Measurements from ENCODE around the gene LMNB1. TPM values are rescaled to one million over a fixed set of nuclear protein-coding genes. Genes with fewer than 3 reads are reported as not detected.
"Not testable (repeated sequence)": the region's sequence is repeated elsewhere in the genome, so short reads cannot be mapped to it uniquely, and the experiment has no call there.

LMNB1 gene, protein sequence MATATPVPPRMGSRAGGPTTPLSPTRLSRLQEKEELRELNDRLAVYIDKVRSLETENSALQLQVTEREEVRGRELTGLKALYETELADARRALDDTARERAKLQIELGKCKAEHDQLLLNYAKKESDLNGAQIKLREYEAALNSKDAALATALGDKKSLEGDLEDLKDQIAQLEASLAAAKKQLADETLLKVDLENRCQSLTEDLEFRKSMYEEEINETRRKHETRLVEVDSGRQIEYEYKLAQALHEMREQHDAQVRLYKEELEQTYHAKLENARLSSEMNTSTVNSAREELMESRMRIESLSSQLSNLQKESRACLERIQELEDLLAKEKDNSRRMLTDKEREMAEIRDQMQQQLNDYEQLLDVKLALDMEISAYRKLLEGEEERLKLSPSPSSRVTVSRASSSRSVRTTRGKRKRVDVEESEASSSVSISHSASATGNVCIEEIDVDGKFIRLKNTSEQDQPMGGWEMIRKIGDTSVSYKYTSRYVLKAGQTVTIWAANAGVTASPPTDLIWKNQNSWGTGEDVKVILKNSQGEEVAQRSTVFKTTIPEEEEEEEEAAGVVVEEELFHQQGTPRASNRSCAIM
- total RNA-seq = 1 to 10 TPM; 3.7 to 6.2 TPM
- long read RNA-seq = 0 reads

- peak; percentile 95 for DNase-seq
- peak; percentile 96 for ATAC-seq
- intact Hi-C loops (cut with DNase I) = no loop called here
These were observed at the start of gene LMNB1 for GRCh38 chr5:126776499-126777256. Gene LMNB1, plus strand, starts transcription at chr5:126777136. Its CDS starts 373 bp downstream, at chr5:126777509.

DNA sequence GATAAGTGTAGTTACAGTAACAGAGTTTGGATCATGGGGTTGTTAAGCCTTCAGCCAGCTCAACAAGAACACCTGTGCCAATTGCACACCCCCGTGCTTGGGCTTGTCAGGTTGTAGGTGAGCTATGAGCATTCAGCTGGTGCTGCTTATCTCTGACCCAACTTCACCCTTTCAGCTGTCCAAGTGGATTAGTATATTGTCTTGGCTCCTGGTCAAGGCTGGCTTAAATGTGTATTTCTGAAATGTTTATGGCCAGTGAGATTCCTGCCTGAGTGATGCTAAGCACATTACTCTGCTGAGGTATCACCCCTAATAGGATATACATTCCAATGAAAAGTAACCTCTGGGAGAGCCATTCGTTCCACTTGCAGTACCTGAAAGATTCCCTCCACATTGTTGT, 44.2 kb upstream of the LMNB1 start:
- intact Hi-C loops (cut with DNase I) = no loop called here
- ATAC-seq (peak in 1 of 2 donors; percentile 45), DNase-seq (no peak)

DNA sequence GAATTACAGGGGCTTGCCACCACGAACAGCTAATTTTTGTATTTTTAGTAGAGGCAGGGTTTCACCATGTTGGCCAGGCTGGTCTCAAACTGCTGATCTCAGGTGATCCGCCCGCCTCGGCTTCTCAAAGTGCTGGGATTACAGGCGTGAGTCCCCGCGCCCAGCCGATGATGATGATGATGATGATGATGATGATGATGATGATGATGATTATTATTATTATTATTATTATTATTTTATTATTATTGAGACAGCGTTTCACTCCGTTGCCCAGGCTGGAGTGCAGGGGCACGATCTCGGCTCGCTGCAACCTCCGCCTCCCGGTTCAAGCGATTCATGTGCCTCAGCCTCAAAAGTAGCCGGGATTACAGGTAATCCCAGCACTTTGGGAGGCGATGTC, 42.4 kb upstream of the LMNB1 start:
- intact Hi-C loops (cut with DNase I); DNase-seq; ATAC-seq: not testable (repeated sequence)

GRCh38 chr5:126736141-126736540, 40.8 kb upstream of the LMNB1 start:
- no peak for ATAC-seq
- intact Hi-C loops (cut with DNase I) = no loop called here
- no peak for DNase-seq

- intact Hi-C loops (cut with DNase I) = no loop called here
- no peak for ATAC-seq
- DNase-seq = no peak
These were observed 35.6 kb upstream of the LMNB1 start for GRCh38 chr5:126741361-126741760.

- DNase-seq (no peak), ATAC-seq (no peak)
- intact Hi-C loops (cut with DNase I) = no loop called here
These were observed 34.5 kb upstream of the LMNB1 start for GRCh38 chr5:126742425-126742824.

DNA sequence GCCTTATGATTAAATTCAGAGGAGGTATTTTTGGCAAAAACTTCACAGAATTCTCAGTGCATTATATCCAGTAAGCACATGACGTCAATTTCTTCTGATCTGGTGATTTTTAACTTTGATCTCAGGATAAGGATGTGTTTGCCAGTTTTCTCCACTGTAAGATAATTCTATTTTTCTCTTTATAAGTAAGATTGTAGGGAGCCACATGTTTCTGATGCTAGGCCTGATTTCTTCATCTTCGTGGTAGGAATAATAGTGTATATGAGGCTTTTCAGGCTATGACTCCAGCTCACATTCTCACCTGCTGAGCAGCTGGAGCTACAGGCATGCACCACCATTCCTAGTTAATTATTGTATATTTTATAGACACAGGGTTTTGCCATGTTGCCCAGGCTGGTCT, 32.1 kb upstream of the LMNB1 start:
- intact Hi-C loops (cut with DNase I) = no loop called here
- DNase-seq (no peak), ATAC-seq (no peak)

DNA sequence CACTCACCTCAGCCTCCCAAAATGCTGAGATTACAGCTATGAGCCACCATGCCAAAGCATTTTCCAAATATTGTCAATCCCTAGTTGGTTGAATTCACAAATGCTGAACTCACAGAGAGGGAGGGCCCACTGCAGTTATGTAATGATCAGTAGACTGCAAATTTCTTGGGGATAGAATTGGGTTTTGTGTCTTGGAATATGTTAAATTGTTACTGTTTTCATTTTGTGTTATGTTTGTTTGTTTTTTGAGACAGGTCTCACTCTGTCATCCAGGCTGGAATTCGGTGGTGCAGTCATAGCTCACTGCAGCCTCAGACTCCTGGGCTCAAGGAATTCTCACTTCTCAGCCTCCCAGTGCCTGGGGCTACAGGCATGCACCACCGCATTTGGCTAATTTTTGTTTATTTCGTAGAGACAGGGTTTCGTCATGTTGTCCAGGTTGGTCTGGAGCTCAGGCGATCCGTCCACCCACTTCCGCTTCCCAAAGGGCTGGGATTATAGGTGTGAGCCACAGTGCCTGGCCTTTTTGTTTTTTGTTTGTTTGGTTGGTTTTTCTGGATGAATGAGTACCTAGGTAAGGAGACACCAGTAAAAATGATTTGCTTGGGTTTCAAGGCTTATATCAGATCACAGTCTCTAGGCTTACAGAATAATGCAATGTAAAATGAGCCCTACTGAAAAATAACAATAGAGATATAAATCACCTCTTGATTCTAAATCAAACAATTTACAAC, 31.5 kb upstream of the LMNB1 start:
- intact Hi-C loops (cut with DNase I) = no loop called here
- no peak for ATAC-seq
- DNase-seq = no peak

DNA sequence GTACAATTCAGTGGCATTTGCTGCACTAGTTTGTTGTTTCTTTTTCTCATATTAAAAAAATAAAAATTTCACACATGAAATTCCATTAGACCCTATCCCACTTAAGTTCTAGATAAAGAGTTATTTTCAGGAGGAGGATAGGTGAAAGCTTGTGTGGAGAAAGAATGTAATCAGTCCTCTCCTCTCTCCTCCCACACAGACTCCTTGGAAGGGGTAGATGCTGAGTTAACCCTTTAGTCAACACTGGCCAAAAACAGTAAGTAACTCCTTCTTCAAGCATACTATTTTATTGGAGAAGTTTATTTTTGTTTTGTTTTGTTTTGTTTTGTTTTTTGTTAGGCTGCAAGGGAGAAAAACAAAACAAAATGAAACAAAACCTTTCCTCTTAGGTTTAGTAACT, 30.6 kb upstream of the LMNB1 start:
- intact Hi-C loops (cut with DNase I) = no loop called here
- no peak for DNase-seq
- ATAC-seq = no peak

DNA sequence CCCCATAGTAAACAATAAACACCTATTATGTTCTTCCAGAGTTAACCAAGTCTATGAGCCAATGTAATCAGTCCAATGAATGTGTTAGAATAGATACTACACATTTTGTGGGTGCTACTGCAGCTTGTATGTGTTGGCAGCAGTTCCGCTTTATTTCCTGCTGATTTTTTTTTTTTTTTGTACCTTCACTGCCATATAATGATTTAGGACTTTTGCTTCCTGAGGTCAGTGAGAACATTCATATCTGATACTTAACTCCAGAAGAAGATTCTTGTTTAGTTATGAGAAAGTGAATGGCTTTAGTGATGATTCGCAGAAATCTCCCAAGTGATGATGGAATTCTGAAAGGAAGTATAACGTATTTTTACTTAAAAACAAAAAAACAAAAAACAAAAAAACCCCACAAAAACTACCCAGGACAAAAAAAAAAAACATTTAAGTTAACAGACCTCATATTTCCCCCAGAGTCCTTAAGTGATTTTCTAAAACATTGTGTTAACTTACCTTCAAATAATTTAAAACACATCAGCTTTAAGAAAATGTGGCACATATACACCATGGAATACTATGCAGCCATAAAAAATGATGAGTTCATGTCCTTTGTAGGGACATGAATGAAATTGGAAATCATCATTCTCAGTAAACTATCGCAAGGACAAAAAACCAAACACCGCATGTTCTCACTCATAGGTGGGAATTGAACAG, 24.7 kb upstream of the LMNB1 start:
- ATAC-seq = no peak
- intact Hi-C loops (cut with DNase I) = no loop called here
- no peak for DNase-seq

- no peak for ATAC-seq
- DNase-seq = no peak
- intact Hi-C loops (cut with DNase I) = no loop called here
These were observed 23.7 kb upstream of the LMNB1 start for GRCh38 chr5:126753227-126753626.

DNA sequence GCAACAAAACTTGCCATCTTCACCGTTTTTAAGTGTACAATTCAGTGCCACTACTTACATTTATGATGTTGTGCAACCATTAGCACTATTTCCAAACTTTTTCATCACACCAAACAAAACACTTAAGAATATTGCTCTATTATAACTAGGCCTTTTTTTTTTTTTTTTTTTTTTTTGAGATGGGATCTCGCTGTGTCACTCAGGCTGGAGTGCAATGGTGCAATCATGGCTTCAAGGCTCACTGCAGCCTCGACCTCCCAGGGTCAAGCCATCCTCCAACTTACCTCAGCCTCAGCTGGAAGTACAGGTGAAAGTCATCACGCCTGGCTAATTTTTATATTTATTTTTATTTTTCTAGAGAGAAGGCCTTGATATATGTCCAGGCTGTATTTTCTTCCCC, 22.3 kb upstream of the LMNB1 start:
- ATAC-seq (no peak), DNase-seq (no peak)
- intact Hi-C loops (cut with DNase I) = no loop called here

GRCh38 chr5:126755593-126755992, 21.3 kb upstream of the LMNB1 start:
- ATAC-seq = no peak
- DNase-seq = no peak
- intact Hi-C loops (cut with DNase I) = no loop called here

- intact Hi-C loops (cut with DNase I) = no loop called here
- no peak for ATAC-seq
- no peak for DNase-seq
These were observed 19.1 kb upstream of the LMNB1 start for GRCh38 chr5:126757713-126758357.

GRCh38 chr5:126763371-126763770, 13.6 kb upstream of the LMNB1 start:
- no peak for ATAC-seq
- no peak for DNase-seq
- intact Hi-C loops (cut with DNase I) = no loop called here

DNA sequence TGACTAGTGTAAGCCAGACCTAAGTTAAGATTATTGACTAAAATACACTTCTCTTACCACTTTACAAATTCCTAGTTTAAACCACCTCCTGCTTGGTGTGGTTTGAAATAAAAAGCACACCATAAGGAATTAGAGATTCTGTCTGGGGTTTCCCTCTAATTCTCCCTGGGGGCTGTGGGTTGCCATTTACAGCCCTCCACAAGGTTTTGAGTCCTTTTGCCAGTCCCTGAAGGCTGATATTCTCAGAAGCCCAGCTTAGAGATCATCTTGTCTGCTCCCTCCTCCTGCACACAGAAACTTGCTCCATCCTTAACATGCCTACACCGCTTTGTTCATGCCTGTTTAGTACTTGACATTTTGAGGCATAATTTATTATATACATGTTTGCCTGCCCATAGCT, 7.2 kb upstream of the LMNB1 start:
- no peak for ATAC-seq
- no peak for DNase-seq
- intact Hi-C loops (cut with DNase I) = no loop called here

- DNase-seq; intact Hi-C loops (cut with DNase I); ATAC-seq: not testable (repeated sequence)
These were observed 3.4 kb upstream of the LMNB1 start for GRCh38 chr5:126773536-126773935.

DNA sequence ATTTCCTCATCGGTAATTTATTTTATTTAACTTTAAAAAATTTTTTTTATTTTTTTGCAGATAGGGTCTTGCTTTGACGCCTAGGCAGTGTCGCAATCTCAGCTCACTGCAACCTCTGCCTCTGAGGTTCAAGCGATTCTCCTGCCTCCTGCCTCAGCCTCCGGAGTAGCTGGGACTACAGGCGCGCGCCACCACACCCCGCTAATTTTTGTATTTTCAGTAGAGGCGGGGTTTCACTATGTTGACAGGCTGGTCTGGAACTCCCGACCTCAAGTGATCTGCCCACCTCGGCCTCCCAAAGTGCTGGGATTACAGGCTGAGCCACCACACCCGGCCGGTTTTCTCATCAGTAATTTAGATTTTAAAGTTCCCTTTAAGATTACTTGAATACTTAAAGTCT, 2.3 kb upstream of the LMNB1 start:
- intact Hi-C loops (cut with DNase I); ATAC-seq: not testable (repeated sequence)

More for the DNA sequence above, 2.3 kb upstream of the LMNB1 start:
- DNase-seq = not testable (repeated sequence)

Data from left cardiac atrium (tissue), 4 donors.